Keratinocyte (primary cell): ENCODE data around the gene GRIA1.

ENCODE experiments used
- EZH2 ChIP-seq: IDR thresholded peaks from one replicate; pipeline ENCODE4 v1.6.1; 2012; ENCODE audit warnings: inconsistent platforms, mild to moderate bottlenecking, low read length, moderate library complexity
- TF ChIP-seq, protein P1 (sequence below), 3 experiments: IDR thresholded peaks in 1 of 3; conservative IDR thresholded peaks in 1 of 3; optimal IDR thresholded peaks in 1 of 3; 2 replicates in 2 of 3; 3 replicates in 1 of 3; pipeline versions ENCODE3 to v1.5.1; 2011; ENCODE audit warnings: low read length in 3 of 3, mild to moderate bottlenecking in 3 of 3, moderate library complexity in 2 of 3, control low read depth in 1 of 3, inconsistent platforms in 1 of 3; ENCODE audit not compliant: insufficient read depth in 2 of 3; ENCODE audit errors: extremely low read depth in 1 of 3

DNA sequence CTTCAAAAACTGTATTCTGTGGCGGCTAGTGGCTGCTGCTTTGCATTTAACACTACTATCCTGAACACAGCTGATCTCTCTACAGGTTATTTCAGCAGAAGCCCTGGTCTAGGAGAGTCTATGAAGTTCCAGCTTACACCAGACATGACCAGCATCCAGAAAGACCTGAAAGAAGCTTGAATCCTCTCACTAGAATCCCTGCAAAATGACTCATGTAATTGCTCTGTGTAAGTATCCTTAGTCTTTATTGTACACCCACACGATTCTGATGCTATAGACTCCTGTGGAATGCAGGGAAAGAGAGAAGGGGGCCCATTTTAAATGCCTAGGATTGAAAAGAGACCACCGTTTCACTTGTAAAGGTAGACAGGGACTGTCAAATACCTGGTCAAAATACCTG, 859 bp upstream of the GRIA1 start:
- TF ChIP-seq, protein P1, sequence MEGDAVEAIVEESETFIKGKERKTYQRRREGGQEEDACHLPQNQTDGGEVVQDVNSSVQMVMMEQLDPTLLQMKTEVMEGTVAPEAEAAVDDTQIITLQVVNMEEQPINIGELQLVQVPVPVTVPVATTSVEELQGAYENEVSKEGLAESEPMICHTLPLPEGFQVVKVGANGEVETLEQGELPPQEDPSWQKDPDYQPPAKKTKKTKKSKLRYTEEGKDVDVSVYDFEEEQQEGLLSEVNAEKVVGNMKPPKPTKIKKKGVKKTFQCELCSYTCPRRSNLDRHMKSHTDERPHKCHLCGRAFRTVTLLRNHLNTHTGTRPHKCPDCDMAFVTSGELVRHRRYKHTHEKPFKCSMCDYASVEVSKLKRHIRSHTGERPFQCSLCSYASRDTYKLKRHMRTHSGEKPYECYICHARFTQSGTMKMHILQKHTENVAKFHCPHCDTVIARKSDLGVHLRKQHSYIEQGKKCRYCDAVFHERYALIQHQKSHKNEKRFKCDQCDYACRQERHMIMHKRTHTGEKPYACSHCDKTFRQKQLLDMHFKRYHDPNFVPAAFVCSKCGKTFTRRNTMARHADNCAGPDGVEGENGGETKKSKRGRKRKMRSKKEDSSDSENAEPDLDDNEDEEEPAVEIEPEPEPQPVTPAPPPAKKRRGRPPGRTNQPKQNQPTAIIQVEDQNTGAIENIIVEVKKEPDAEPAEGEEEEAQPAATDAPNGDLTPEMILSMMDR (optimal IDR thresholded peaks at IDR 0.05 in 1 of 3, IDR thresholded peaks at IDR 0.05 in 1 of 3, conservative IDR thresholded peaks at IDR 0.05 in 1 of 3; ENCODE audit: extremely low read depth in 1 of 3, insufficient read depth in 2 of 3, low read length in 3 of 3), result no peak
- no peak for TF ChIP-seq EZH2
